Measurements from ENCODE around the gene MTAP. TPM values are rescaled to one million over a fixed set of nuclear protein-coding genes. Genes with fewer than 3 reads are reported as not detected.

The MTAP gene
- total RNA-seq, 2 donors from 2014 or later = 10.9 to 25.1 TPM

- H3K4me3 ChIP-seq = no peak overlapping the region
- H3K27ac ChIP-seq = peak overlapping the region; percentile 36 to 84 (median 51)
- peak in 3 of 4 donors; percentile 28 to 54 (median 28) for DNase-seq
- H3K36me3 ChIP-seq (replicated peaks in 1 of 2; ENCODE audit: insufficient read depth in 1 of 2, low read depth in 2 of 2) = no peaks in the 10 kb centered on the region
- intact Hi-C loops (cut with DNase I) = no loop called here
- H3K9me3 ChIP-seq = no peaks in the 10 kb centered on the region
- peak; percentile 33 for ATAC-seq
- no peaks in the 10 kb centered on the region for H3K27me3 ChIP-seq
- no peak for TF ChIP-seq CTCF (IDR thresholded peaks at IDR 0.05)
- no peak for TF ChIP-seq POLR2A (IDR thresholded peaks at IDR 0.05)
- 52 to 65% methylated on average over 5 of the region's 5 CpGs for WGBS, 2 donors
- H3K4me1 ChIP-seq = peaks cover 52% of the 10 kb centered on the region
Measured at GRCh38 chr9:21856301-21857094, 54.1 kb downstream of the MTAP start.

- no peaks in the 10 kb centered on the region for H3K27me3 ChIP-seq
- DNase-seq (no peak), ATAC-seq (no peak)
- intact Hi-C loops (cut with DNase I) = no loop called here
- H3K36me3 ChIP-seq (replicated peaks in 1 of 2; ENCODE audit: insufficient read depth in 1 of 2, low read depth in 2 of 2) = no peaks in the 10 kb centered on the region
- no peak overlapping the region for H3K4me3 ChIP-seq
- H3K4me1 ChIP-seq = peaks cover 7% of the 10 kb centered on the region
- H3K27ac ChIP-seq = no peak overlapping the region
- no peak for TF ChIP-seq CTCF (IDR thresholded peaks at IDR 0.05)
- TF ChIP-seq POLR2A (IDR thresholded peaks at IDR 0.05) = no peak
- no peaks in the 10 kb centered on the region for H3K9me3 ChIP-seq
- WGBS, 2 donors = 90 to 98% methylated on average over 1 of the region's 1 CpG
Measured at GRCh38 chr9:21862871-21863270, 60.4 kb downstream of the MTAP start.

GRCh38 chr9:21864505-21864904, 62.1 kb downstream of the MTAP start:
- TF ChIP-seq CTCF (IDR thresholded peaks at IDR 0.05) = no peak
- TF ChIP-seq POLR2A (IDR thresholded peaks at IDR 0.05) = no peak
- DNase-seq (no peak), ATAC-seq (no peak)
- Histone ChIP-seq H3K4me1 (peaks cover 7% of the 10 kb centered on the region), H3K36me3 (replicated peaks in 1 of 2; ENCODE audit: insufficient read depth in 1 of 2, low read depth in 2 of 2) (no peaks in the 10 kb centered on the region), H3K27ac (no peak overlapping the region), H3K27me3 (no peaks in the 10 kb centered on the region), H3K4me3 (no peak overlapping the region), H3K9me3 (no peaks in the 10 kb centered on the region)
- intact Hi-C loops (cut with DNase I) = no loop called here
- WGBS, 2 donors = 96 to 98% methylated on average over 5 of the region's 5 CpGs

GRCh38 chr9:21866302-21866701, 63.9 kb downstream of the MTAP start:
- DNase-seq = no peak
- ATAC-seq = no peak
- WGBS, 2 donors = 97 to 100% methylated on average over 1 of the region's 1 CpG
- no peaks in the 10 kb centered on the region for H3K27me3 ChIP-seq
- no peak for TF ChIP-seq POLR2A (IDR thresholded peaks at IDR 0.05)
- TF ChIP-seq CTCF (IDR thresholded peaks at IDR 0.05) = no peak
- no peaks in the 10 kb centered on the region for H3K36me3 ChIP-seq (replicated peaks in 1 of 2; ENCODE audit: insufficient read depth in 1 of 2, low read depth in 2 of 2)
- peaks cover 7% of the 10 kb centered on the region for H3K4me1 ChIP-seq
- H3K27ac ChIP-seq = no peak overlapping the region
- intact Hi-C loops (cut with DNase I) = no loop called here
- no peaks in the 10 kb centered on the region for H3K9me3 ChIP-seq
- no peak overlapping the region for H3K4me3 ChIP-seq

Data from body of pancreas (tissue), 4 donors.